Spleen (tissue), 7 donors: ENCODE measurements around the gene TSPAN18.

Experiments
- CTCF ChIP-seq, 11 experiments: fragments of 200-600 bp in 7 of 11; fragments of 450-650 bp in 4 of 11; sonication (generic) in 4 of 11; IDR thresholded peaks in 8 of 11; conservative IDR thresholded peaks in 3 of 11; 1 replicate in 7 of 11; 2 replicates in 4 of 11; pipeline versions ENCODE4 v1.4.0 to v1.8.0; 2016 to 2021; ENCODE audit warnings: antibody characterized with exemption in 11 of 11, inconsistent platforms in 4 of 11, mild to moderate bottlenecking in 1 of 11
- POLR2A ChIP-seq, 3 donors: fragments of 450-650 bp; IDR thresholded peaks; one replicate each; pipeline ENCODE4 v1.5.1; 2017; ENCODE audit warnings: antibody characterized with exemption in 3 of 3, mild to moderate bottlenecking in 1 of 3
- POLR2AphosphoS5 ChIP-seq, 3 donors: sonication (generic); formaldehyde crosslinking; IDR thresholded peaks; one replicate each; pipeline ENCODE4 v1.5.1; 2017; ENCODE audit warnings: antibody characterized with exemption in 3 of 3
- donor health status: DM: no; HTN: no; CAD: no; lungs with moderate emphysema.
- donor health status: DM: no; HTN: no; CAD: no.
- donor health status: DM: no; HTN: no; CAD: no.

- TF ChIP-seq CTCF (IDR thresholded peaks at IDR 0.05 in 8 of 11, conservative IDR thresholded peaks at IDR 0.05 in 3 of 11) (no peak), POLR2A (IDR thresholded peaks at IDR 0.05) (no peak), POLR2AphosphoS5 (IDR thresholded peaks at IDR 0.05) (no peak)
Measured at GRCh38 chr11:44747836-44748235, 21.1 kb downstream of the TSPAN18 start.
